HEK293T (cell line): ENCODE results near the gene GINS1.

Experiments used
- ARNT ChIP-seq: fragments of 450-650 bp; IDR thresholded peaks from 2 replicates; pipeline ENCODE4 v1.6.1; 2017; ENCODE audit warnings: mild to moderate bottlenecking
- ELF4 ChIP-seq: fragments of 450-650 bp; IDR thresholded peaks from 2 replicates; pipeline ENCODE4 v1.6.1; 2017; ENCODE audit warnings: antibody characterized with exemption
- FOXK2 ChIP-seq: fragments of 450-650 bp; IDR thresholded peaks from 2 replicates; pipeline ENCODE4 v1.6.1; 2016; ENCODE audit warnings: mild to moderate bottlenecking
- FOXM1 ChIP-seq: fragments of 450-650 bp; IDR thresholded peaks from 2 replicates; pipeline ENCODE4 v1.6.1; 2017; ENCODE audit warnings: mild to moderate bottlenecking, borderline replicate concordance
- HDGF ChIP-seq: fragments of 450-650 bp; IDR thresholded peaks from 2 replicates; pipeline ENCODE4 v1.6.1; 2017; ENCODE audit warnings: antibody characterized with exemption, borderline replicate concordance
- LEF1 ChIP-seq: fragments of 450-650 bp; IDR thresholded peaks from 2 replicates; pipeline ENCODE4 v1.6.1; 2017; ENCODE audit warnings: mild to moderate bottlenecking, borderline replicate concordance
- NFRKB ChIP-seq: fragments of 450-650 bp; IDR thresholded peaks from 2 replicates; pipeline ENCODE4 v1.6.1; 2016; ENCODE audit warnings: mild to moderate bottlenecking, moderate library complexity
- SP1 ChIP-seq: fragments of 450-650 bp; IDR thresholded peaks from 2 replicates; pipeline ENCODE4 v1.6.1; 2017
- TARDBP ChIP-seq: fragments of 450-650 bp; IDR thresholded peaks from 2 replicates; pipeline ENCODE4 v1.6.1; 2016
- ZNF384 ChIP-seq: fragments of 450-650 bp; IDR thresholded peaks from 2 replicates; pipeline ENCODE4 v1.6.1; 2016

GRCh38 chr20:25484911-25485511 is 77.5 kb downstream of the GINS1 start:
- TF ChIP-seq ARNT (no peak), FOXM1 (no peak), ZNF384 (no peak), ELF4 (no peak), TARDBP (no peak), HDGF (no peak), LEF1 (no peak), FOXK2 (no peak), NFRKB (no peak), SP1 (no peak)
